Mucosa of stomach (tissue), 1 donor: ENCODE results near the gene HSPG2.
"Not testable (repeated sequence)": the region's sequence is repeated elsewhere in the genome, so short reads cannot be mapped to it uniquely, and the experiment has no call there.

ENCODE experiments used
- H3K27me3 ChIP-seq: one replicate; pipeline ENCODE4 v1.7.0; 2013; ENCODE audit warnings: mild to moderate bottlenecking, low read length; ENCODE audit not compliant: control insufficient read depth, insufficient read depth
- H3K36me3 ChIP-seq: one replicate; pipeline ENCODE4 v1.7.0; 2013; ENCODE audit warnings: low read length; ENCODE audit not compliant: control insufficient read depth, insufficient read depth
- H3K4me1 ChIP-seq: one replicate; pipeline ENCODE4 v1.7.0; 2013; ENCODE audit warnings: mild to moderate bottlenecking, low read length; ENCODE audit not compliant: control insufficient read depth, insufficient read depth
- H3K4me3 ChIP-seq: one replicate; pipeline ENCODE4 v1.7.0; 2013; ENCODE audit warnings: low read length
- H3K9ac ChIP-seq: one replicate; pipeline ENCODE4 v1.7.0; 2013; ENCODE audit warnings: mild to moderate bottlenecking, low read length, moderate library complexity
- H3K9me3 ChIP-seq: one replicate; pipeline ENCODE4 v1.7.0; 2013; ENCODE audit warnings: mild to moderate bottlenecking, low read length, moderate library complexity; ENCODE audit not compliant: control insufficient read depth
- donor health status: Pancreatic carcinoma.

Gene HSPG2

DNA sequence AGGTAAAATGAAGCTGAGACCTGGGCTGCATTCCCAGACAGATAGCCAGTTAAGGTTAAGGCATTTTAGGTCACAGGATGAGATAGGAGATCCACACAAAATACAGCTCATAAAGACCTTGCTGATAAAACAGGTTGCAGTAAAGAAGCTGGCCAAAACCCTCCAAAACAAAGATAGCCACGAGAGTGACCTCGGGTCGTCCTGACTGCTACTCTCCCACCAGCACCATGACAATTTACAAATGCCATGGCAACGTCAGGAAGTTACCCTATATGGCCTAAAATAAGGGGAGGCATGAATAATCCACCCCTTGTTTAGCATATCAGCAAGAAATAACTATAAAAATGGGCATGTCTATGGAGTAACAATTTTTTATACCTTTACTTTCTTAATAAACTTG lies 33.4 kb upstream of the HSPG2 start:
- H3K36me3 ChIP-seq, H3K4me1 ChIP-seq, H3K4me3 ChIP-seq, H3K9ac ChIP-seq, H3K27me3 ChIP-seq, H3K9me3 ChIP-seq: not testable (repeated sequence)

DNA sequence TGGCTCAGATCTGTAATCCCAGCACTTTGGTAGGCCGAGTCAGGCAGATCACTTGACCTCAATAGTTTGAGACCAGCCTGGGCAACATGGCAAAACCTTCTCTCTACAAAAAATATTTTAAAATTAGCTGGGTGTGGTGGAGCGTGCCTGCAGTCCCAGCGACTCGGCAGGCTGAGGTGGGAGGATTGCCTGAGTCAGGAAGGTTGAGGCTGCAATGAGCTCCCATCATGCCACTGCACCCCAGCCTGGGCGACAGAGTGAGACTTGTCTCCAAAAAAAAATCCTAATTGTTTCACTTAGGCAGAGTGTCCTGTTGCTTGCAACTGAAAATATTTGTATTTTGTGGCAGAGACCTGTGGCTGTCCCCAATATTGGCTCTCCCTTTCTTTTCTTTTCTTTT lies 32.0 kb upstream of the HSPG2 start:
- H3K4me3 ChIP-seq, H3K9me3 ChIP-seq, H3K27me3 ChIP-seq, H3K4me1 ChIP-seq, H3K9ac ChIP-seq, H3K36me3 ChIP-seq: not testable (repeated sequence)

DNA sequence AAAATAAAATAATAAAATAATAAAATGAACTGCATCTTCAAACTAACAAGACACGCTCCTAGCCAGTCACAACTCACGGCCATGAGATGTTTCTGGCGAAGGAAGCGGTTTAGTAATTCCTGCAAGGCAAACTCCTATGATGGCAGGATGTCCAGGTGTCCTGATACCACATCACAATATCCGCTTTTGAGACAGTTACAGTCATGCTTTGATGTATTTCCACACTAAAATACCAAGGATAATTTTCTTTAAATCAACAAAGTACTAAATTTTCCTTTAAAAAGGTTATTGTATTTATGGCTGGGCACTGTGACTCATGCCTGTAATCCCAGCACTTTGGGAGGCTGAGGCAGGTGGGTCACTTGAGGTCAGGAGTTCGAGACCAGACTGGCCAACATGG lies 30.1 kb upstream of the HSPG2 start:
- H3K4me1 ChIP-seq, H3K27me3 ChIP-seq, H3K9ac ChIP-seq, H3K9me3 ChIP-seq, H3K36me3 ChIP-seq, H3K4me3 ChIP-seq: not testable (repeated sequence)

DNA sequence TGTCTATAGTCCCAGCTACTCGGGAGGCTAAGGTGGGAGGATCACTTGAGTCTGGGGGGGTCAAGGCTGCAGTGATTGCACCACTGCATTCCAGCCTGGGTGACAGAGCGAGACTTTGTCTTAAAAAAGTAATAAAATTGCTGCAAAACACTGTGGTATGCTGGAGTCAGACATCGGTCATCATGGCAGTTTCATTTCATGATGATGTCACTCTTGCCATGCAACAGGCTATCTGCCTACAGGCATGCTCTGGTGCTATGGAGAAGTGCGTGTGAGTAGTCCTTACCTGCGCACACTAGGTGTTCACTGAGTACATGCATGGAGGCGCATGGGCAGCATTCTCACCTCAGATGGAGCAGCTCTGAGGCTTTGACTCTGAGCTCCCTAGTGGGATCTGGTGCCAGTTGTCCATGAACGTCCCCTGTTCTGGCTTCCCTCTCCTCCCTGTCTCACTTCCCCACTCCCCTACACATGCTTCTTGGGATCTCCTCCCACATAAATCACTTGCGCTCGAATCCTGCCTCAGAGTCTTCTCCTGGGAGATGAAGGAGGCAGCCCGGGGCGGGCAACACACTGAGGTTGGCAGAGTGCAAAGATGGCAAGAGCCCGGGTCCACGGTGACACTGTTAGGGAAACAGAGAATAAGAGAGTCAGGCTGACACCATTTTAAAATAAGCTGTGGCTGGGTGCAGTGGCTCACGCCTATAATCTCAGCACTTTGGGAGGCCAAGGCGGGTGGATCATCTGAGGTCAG lies 29.3 kb upstream of the HSPG2 start:
- no peak overlapping the region for H3K9ac ChIP-seq
- no peak overlapping the region for H3K4me3 ChIP-seq
- no peaks in the 10 kb centered on the region for H3K9me3 ChIP-seq
- H3K36me3 ChIP-seq = no peaks in the 10 kb centered on the region
- H3K27me3 ChIP-seq = peaks cover 3% of the 10 kb centered on the region
- peaks cover 17% of the 10 kb centered on the region for H3K4me1 ChIP-seq

DNA sequence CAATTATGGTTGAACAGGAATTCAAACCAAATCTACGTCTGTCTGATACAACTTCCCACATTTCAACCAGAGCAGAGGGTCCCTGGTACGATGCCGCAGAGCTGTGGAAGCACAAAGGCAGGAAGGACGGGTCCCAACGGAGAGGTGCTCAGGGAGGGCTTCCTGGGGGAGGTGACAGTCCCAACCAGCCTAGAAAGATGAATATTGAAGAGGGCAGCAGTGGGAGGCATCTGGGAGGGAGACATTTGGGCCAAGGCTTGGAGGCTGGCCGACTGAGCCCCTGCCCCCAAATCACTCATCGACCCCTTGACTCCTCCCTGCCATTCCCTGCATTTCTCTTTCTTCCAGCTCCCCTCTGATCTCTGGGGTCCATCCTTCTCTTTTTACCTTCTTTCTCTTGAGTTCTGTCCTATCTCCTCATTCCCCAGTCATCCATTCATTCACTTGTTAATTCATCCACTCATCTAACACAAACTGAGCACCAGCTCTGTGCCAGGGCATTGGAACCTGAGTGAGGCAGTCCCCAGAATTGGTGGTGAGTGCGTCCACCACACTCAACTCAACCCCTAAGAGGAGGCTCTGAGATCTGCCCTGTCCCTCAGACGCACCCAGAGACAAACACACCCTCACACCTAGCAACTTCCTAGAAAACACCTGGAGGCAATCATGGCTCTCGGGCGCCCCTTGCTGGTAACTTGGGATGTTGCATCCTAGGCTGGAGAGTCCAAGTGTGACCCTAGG lies 26.5 kb upstream of the HSPG2 start:
- no peaks in the 10 kb centered on the region for H3K9me3 ChIP-seq
- no peaks in the 10 kb centered on the region for H3K36me3 ChIP-seq

DNA sequence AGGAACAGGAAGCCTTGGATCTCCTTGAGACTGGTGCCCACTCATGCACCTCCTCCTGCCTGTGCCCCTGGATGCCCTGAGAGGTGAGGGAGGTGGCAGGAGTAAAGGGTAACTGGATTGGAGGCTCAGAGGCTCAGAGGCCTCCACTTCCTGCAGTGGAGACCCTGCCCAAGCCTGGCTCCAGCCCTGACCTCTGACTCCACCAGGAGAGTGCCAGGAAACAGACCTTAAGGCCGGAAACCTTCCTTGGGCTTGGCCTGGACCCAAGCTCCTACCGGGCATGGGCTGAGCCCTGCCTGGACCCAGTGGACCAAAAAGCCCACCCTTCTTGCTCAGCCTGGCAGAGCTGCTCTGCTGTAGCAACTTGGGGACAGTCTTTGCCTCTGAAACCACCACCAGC lies 24.7 kb upstream of the HSPG2 start:
- Histone ChIP-seq H3K4me3 (no peak overlapping the region), H3K36me3 (no peaks in the 10 kb centered on the region), H3K4me1 (peaks cover 27% of the 10 kb centered on the region), H3K9ac (no peak overlapping the region), H3K27me3 (peaks cover 3% of the 10 kb centered on the region), H3K9me3 (no peaks in the 10 kb centered on the region)

More for the DNA sequence above, 26.5 kb upstream of the HSPG2 start:
- no peak overlapping the region for H3K9ac ChIP-seq
- peaks cover 3% of the 10 kb centered on the region for H3K27me3 ChIP-seq
- no peak overlapping the region for H3K4me3 ChIP-seq
- H3K4me1 ChIP-seq = peaks cover 19% of the 10 kb centered on the region

DNA sequence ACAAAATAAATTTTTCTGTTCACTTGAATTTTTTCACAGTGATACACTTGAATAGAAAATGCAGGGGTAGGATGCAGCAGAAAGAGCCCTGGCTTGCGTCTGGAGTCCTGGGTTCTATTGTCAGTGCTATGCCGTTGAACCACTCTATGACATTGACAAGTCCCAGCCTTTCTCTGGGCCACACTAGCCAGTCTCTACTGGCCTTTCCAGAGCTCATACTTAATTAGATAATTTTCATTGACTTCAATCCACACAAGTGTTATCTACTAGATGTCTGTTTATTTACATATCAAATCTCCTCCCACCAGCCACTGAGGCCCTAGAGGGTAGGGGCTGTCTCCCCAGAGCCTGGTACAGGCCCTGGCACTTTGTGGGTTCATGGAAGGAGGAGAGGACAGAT lies 24.2 kb upstream of the HSPG2 start:
- H3K9me3 ChIP-seq = no peaks in the 10 kb centered on the region
- no peak overlapping the region for H3K9ac ChIP-seq
- peaks cover 32% of the 10 kb centered on the region for H3K4me1 ChIP-seq
- H3K27me3 ChIP-seq = peaks cover under 1% of the 10 kb centered on the region
- no peaks in the 10 kb centered on the region for H3K36me3 ChIP-seq
- H3K4me3 ChIP-seq = no peak overlapping the region

DNA sequence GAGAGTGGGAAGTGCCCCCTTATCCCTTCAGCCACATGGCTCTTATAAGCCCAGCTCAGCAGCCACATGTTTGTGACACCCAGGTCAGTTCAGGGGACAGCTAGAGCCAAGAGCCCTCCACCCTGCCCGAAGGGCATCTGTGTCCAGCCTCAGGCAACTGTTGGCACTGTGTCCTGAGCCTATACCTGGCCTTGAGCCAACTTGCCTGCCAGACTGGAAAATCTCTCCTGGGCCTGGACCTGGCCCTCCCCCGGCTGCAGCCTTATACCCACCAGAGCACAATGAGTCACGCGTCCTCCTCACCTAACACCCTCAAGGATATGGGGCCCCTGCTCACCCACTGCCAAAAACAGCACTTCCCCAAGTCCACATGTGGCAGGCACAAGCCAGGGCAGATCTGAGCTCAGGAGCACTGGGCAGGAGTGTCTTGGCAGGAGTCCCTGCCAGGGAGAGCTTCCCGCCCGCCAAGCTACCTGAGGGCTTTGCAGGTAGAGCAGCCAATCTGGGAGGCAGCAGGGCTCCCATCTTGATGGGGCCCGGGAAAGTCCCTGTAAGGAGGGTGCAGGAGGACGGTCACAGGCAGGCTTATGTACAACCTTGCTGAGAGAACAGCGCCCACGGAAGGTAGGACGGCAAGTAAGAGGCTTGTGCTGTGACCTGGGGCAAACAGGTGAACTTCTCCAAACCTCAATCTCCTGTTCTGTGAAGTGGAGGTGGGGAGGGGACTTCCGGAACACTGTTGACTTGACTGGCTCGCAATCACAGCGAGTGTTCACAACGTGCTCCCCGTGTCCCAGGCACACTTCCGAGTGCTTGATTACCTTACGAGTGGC lies 19.8 kb upstream of the HSPG2 start:
- no peak overlapping the region for H3K4me3 ChIP-seq
- H3K9ac ChIP-seq = peak overlapping the region; percentile 3
- no peaks in the 10 kb centered on the region for H3K36me3 ChIP-seq
- H3K9me3 ChIP-seq = no peaks in the 10 kb centered on the region
- peaks cover 2% of the 10 kb centered on the region for H3K27me3 ChIP-seq
- peaks cover 31% of the 10 kb centered on the region for H3K4me1 ChIP-seq

DNA sequence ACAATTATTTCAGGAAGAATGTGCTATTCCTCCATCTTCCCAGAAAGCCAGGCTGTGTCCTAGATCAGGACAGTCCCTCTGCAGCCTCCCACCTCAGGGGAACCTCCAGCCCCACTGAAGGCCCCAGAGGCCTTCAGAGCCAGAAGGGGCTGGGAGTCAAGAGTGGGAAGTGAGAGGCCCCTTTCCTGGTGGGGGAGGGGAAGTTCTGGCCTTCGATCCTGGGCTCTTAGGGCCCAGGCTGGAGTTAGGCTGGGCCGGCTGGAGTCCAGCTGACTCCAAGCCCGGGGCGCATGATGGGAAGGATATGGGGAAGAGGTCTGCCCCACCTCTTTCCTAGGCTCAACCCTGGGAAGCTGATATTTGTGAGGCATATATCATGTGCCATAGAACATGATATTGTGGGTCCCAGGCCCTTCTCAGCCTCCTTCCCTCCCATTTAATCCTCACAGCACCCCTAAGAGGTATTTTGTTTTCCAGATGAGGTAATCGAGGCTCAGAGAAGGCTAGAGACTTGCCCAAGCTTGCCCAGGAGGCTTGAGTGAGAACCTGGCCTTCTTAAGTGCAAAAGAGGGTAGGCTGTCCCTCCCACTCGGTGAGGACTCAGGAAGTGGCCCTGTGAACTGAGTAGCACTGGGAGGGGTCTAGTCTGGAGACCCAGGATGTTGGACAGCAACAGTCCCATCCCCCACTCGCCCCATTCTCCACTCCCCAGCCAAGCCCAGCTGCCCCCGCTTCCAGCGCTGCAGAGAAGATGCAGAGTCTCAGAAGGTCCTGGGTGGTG lies 18.6 kb upstream of the HSPG2 start:
- peaks cover 24% of the 10 kb centered on the region for H3K4me1 ChIP-seq
- H3K4me3 ChIP-seq = no peak overlapping the region

DNA sequence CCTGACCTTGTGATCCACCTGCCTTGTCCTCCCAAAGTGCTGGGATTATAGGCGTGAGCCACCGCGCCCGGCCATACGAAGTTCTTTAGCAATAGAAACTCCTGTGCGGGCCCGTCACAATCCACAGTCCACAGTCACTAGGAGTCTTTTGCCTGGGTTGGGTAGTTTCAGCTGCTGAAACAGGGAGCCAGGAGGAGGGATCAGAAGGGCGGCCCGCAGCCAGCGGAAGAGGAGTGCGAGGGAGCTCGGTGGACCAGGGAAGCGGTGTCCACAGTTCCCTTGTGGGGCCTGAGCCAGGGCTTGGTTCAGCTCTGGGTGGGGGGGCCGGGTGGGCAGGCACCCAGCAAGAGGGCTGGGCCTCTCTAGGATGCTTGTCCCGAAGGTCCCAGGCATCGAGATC lies 17.9 kb upstream of the HSPG2 start:
- H3K9me3 ChIP-seq = no peaks in the 10 kb centered on the region
- H3K9ac ChIP-seq = no peak overlapping the region
- H3K4me1 ChIP-seq = peaks cover 24% of the 10 kb centered on the region

More for the DNA sequence above, 18.6 kb upstream of the HSPG2 start:
- peak overlapping the region; percentile 36 for H3K9ac ChIP-seq
- H3K36me3 ChIP-seq = no peaks in the 10 kb centered on the region
- H3K9me3 ChIP-seq = no peaks in the 10 kb centered on the region
- peaks cover 2% of the 10 kb centered on the region for H3K27me3 ChIP-seq

DNA sequence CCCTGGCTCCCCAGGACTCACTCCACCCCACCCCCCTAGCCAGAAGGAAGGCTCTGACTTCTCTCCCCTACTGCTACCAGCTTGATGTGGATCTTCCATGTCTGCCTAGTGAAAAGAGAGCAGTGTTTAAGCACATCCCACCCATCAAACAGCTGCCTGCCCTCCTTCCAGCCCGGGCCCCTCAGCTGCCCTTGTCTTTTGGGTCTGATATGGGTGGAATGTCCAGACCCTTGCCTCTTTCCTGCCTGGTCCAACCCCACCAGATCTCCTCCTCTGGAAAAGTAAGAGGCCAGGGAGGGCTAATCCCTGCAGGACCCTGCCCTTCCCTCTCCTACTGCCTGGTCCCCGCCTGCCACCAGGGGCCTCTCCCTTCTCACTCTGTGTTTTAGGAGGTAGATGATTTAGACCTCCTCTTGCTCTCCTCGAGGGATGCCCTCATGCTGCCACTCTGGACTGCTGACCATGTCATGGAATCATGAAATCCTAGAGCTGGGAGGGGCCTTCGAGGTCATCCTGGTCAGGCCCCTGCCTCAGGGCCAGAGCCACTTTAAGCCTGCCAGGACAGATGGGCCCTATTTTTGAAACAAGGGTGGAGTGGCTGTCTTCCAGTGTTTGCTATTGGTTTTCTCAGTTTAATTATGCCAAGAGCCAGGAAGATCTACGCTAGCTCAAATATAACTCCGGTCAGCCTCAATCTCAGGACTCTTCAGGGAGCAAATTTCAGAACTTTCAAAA lies 15.8 kb upstream of the HSPG2 start:
- H3K4me3 ChIP-seq = no peak overlapping the region
- H3K36me3 ChIP-seq = no peaks in the 10 kb centered on the region
- no peak overlapping the region for H3K9ac ChIP-seq
- H3K9me3 ChIP-seq = no peaks in the 10 kb centered on the region
- H3K4me1 ChIP-seq = peaks cover 24% of the 10 kb centered on the region
- H3K27me3 ChIP-seq = peaks cover 2% of the 10 kb centered on the region

More for the DNA sequence above, 17.9 kb upstream of the HSPG2 start:
- no peaks in the 10 kb centered on the region for H3K36me3 ChIP-seq
- peaks cover 2% of the 10 kb centered on the region for H3K27me3 ChIP-seq
- H3K4me3 ChIP-seq = no peak overlapping the region
